K562 (cell line): ENCODE data around the gene HKDC1. TPM values are rescaled to one million over a fixed set of nuclear protein-coding genes. Genes with fewer than 3 reads are reported as not detected.

Experiments used
- ATAC-seq: fragments of 200-7000 bp; cut with Tn5 transposase; 3 replicates; pipeline ENCODE4 v1.9.1; 2020; ENCODE audit warnings: moderate library complexity
- BruUV-seq: library from RNA; stranded (reverse); fragments of 400-500 nt; replicated peaks from 2 replicates; lab custom pipeline; 2021; lab: Mats Ljungman, UMichigan
- CTCF ChIA-PET: fragments of 300-600 bp; formaldehyde crosslinking; extraction: SDS; loops from one replicate; lab custom pipeline; 2021; ENCODE audit warnings: low intra/inter-chr PET ratio; lab: Yijun Ruan, JAX
- POLR2A ChIA-PET: fragments of 300-600, 350-650 bp; sonication (Branson Sonifier 250); formaldehyde crosslinking; extraction: SDS; loops from one replicate; lab custom pipeline; 2021; ENCODE audit warnings: antibody characterized with exemption, inconsistent platforms; lab: Yijun Ruan, JAX
- DNase-seq, 4 experiments: peaks; one replicate each; pipeline versions ENCODE4 v3.0.0 to v3.0.0-alpha.2; 2011 to 2018; ENCODE audit warnings: low spot score in 3 of 4, mixed read lengths in 3 of 4; ENCODE audit errors: extremely low read depth in 1 of 4
- FAIRE-seq: peaks from 2 replicates; lab custom pipeline; 2011; peaks lifted over from hg19 to GRCh38; lab: Jason Lieb, UNC
- H2AFZ ChIP-seq: 2 replicates; pipeline ENCODE4 v1.6.0; 2011; ENCODE audit warnings: low read depth, low read length, control low read depth, inconsistent platforms
- H3K27ac ChIP-seq: fragments of 200-600 bp; 3 replicates; pipeline ENCODE4 v1.8.0; 2011; ENCODE audit warnings: low read depth, mild to moderate bottlenecking, control low read depth, inconsistent platforms, low read length, moderate library complexity, mixed read lengths; ENCODE audit errors: extremely low read depth
- H3K27me3 ChIP-seq, 2 experiments: fragments of 300-600 bp in 1 of 2; 2 replicates in 1 of 2; 3 replicates in 1 of 2; pipeline versions ENCODE4 v1.6.0 to v1.8.0; 2011; ENCODE audit warnings: inconsistent platforms in 2 of 2, low read length in 2 of 2, mild to moderate bottlenecking in 1 of 2, mixed read lengths in 1 of 2, moderate library complexity in 1 of 2; ENCODE audit not compliant: control insufficient read depth in 2 of 2, insufficient read depth in 2 of 2
- H3K36me3 ChIP-seq: fragments of 300-600 bp; 3 replicates; pipeline ENCODE4 v1.8.0; 2011; ENCODE audit warnings: mild to moderate bottlenecking, low read length, inconsistent platforms; ENCODE audit not compliant: control insufficient read depth, insufficient read depth
- H3K4me1 ChIP-seq, 2 experiments: fragments of 200-600 bp in 1 of 2; replicated peaks in 1 of 2; 2 replicates in 1 of 2; 3 replicates in 1 of 2; pipeline versions ENCODE4 v1.5.1 to v1.8.0; 2011; ENCODE audit warnings: inconsistent platforms in 2 of 2, low read length in 2 of 2, mild to moderate bottlenecking in 1 of 2, mixed read lengths in 1 of 2, moderate library complexity in 1 of 2; ENCODE audit not compliant: control insufficient read depth in 2 of 2, insufficient read depth in 2 of 2
- H3K4me2 ChIP-seq: 2 replicates; pipeline ENCODE4 v1.6.1; 2011; ENCODE audit warnings: low read length, control low read depth, inconsistent platforms, mixed read lengths; ENCODE audit not compliant: insufficient read depth
- H3K4me3 ChIP-seq: fragments of 200-600 bp; sonication (generic), shearing (Covaris generic); 2 replicates; pipeline ENCODE4 v1.5.1; 2016; ENCODE audit warnings: control low read depth, inconsistent platforms
- H3K79me2 ChIP-seq: fragments of 200-600 bp; 3 replicates; pipeline ENCODE4 v1.8.0; 2011; ENCODE audit warnings: low read length, inconsistent platforms; ENCODE audit not compliant: control insufficient read depth, insufficient read depth
- H3K9ac ChIP-seq, 2 experiments: 2 replicates each; pipeline versions ENCODE4 v1.6.0 to v1.6.1; 2011; ENCODE audit warnings: low read depth in 2 of 2, low read length in 2 of 2, control low read depth in 1 of 2, inconsistent platforms in 1 of 2, mild to moderate bottlenecking in 1 of 2, mixed read lengths in 1 of 2; ENCODE audit not compliant: insufficient read depth in 1 of 2
- H3K9me1 ChIP-seq: one replicate; pipeline ENCODE4 v1.6.0; 2011; ENCODE audit warnings: inconsistent platforms, mild to moderate bottlenecking, low read length, moderate library complexity; ENCODE audit not compliant: control insufficient read depth, insufficient read depth
- H3K9me3 ChIP-seq: replicated peaks from 2 replicates; pipeline ENCODE4 v1.5.1; 2011; ENCODE audit warnings: low read depth, low read length, inconsistent platforms; ENCODE audit not compliant: control insufficient read depth, insufficient read depth
- H4K20me1 ChIP-seq: replicated peaks from 2 replicates; pipeline ENCODE4 v1.6.1; 2011; ENCODE audit warnings: low read length, inconsistent platforms, mixed read lengths; ENCODE audit not compliant: control insufficient read depth, insufficient read depth
- DNMT1 ChIP-seq: fragments of 450-650 bp; IDR thresholded peaks from 2 replicates; pipeline ENCODE4 v1.6.1; 2016; ENCODE audit warnings: antibody characterized with exemption, mild to moderate bottlenecking
- IRF1 ChIP-seq: sonication (generic); formaldehyde crosslinking; IDR thresholded peaks from 2 replicates; pipeline ENCODE4 v1.8.0; 2022; ENCODE audit warnings: missing genetic modification reagents, mild to moderate bottlenecking, borderline replicate concordance
- NFATC3 ChIP-seq: fragments of 450-650 bp; IDR thresholded peaks from 2 replicates; pipeline ENCODE4 v1.6.1; 2017; ENCODE audit warnings: mild to moderate bottlenecking
- NFRKB ChIP-seq: fragments of 450-650 bp; IDR thresholded peaks from 2 replicates; pipeline ENCODE4 v1.6.1; 2016; ENCODE audit warnings: low read depth
- PPARD ChIP-seq: fragments of 250-450 bp; sonication (Bioruptor Pico); IDR thresholded peaks from 2 replicates; pipeline ENCODE4 v1.8.0; 2022; ENCODE audit warnings: inconsistent platforms, mild to moderate bottlenecking, moderate library complexity
- RBBP5 ChIP-seq: fragments of 200-600 bp; sonication (generic); IDR thresholded peaks from 2 replicates; pipeline ENCODE4 v1.6.1; 2012; ENCODE audit warnings: borderline replicate concordance, mild to moderate bottlenecking, low read length, control low read depth, inconsistent platforms; ENCODE audit not compliant: insufficient read depth, poor library complexity, severe bottlenecking
- SMARCE1 ChIP-seq: fragments of 450-650 bp; IDR thresholded peaks from 2 replicates; pipeline ENCODE4 v1.7.1; 2016; ENCODE audit warnings: mild to moderate bottlenecking
- ZBTB34 ChIP-seq: fragments of 250-450 bp; sonication (Bioruptor Pico); IDR thresholded peaks from 2 replicates; pipeline ENCODE4 v1.8.0; 2021; ENCODE audit warnings: mild to moderate bottlenecking, moderate library complexity
- ZNF124 ChIP-seq: sonication (generic); formaldehyde crosslinking; IDR thresholded peaks from 2 replicates; pipeline ENCODE4 v1.8.1; 2022; ENCODE audit warnings: missing genetic modification reagents
- ZNF175 ChIP-seq: fragments of 200-800 bp; sonication (Bioruptor generic); IDR thresholded peaks from 2 replicates; pipeline ENCODE4 v1.6.1; 2016; ENCODE audit warnings: low read depth, mild to moderate bottlenecking, missing genetic modification characterization, missing compliant biosample characterization
- ZNF253 ChIP-seq: fragments of 250-450 bp; sonication (Bioruptor Pico); conservative IDR thresholded peaks from 2 replicates; pipeline ENCODE4 v1.6.1; 2021; ENCODE audit warnings: mild to moderate bottlenecking
- WGBS: fragments of 100-300 bp; shearing (Covaris generic); methylation state at CpG from one replicate; pipeline ENCODE4 v1.1.6; 2016; ENCODE audit warnings: low coverage, mixed read lengths; ENCODE audit not compliant: insufficient coverage; ENCODE audit errors: missing lambda C conversion rate; 5-methylcytosine and 5-hydroxymethylcytosine counted together
- in situ Hi-C: fragments of 300-500 bp; cut with MboI; formaldehyde crosslinking; loops from 4 replicates; pipeline ENCODE4 v1.15.0; 2018; ENCODE audit warnings: inconsistent platforms, mixed read lengths
- intact Hi-C: fragments of 100-400 bp; cut with micrococcal nuclease; formaldehyde crosslinking; loops from 2 replicates; pipeline ENCODE4 v1.14.2; 2022
- polyA plus RNA-seq, 8 experiments: library from polyadenylated mRNA; depleted of rRNA in 4 of 8; stranded (reverse) in 5 of 8; unstranded in 3 of 8; fragments of >200 nt; fragmentation: Nextera tagmentation in 2 of 8; fragmentation: Illumina TruSeq in 1 of 8; extraction: Ambion mirVana in 2 of 8; extraction: Trizol in 1 of 8; gene quantifications; 2 replicates each; pipeline versions ENCODE4 v1.2.1 to v1.2.3, GENCODE V29; 2011 to 2014; ENCODE audit warnings: inconsistent platforms in 1 of 8, missing spikeins in 1 of 8
- total RNA-seq, 7 experiments: library from RNA; depleted of rRNA in 6 of 7; stranded (reverse); fragments of >200 nt in 6 of 7; fragmentation: Illumina TruSeq in 2 of 7; extraction: Trizol in 2 of 7; gene quantifications; 2 replicates each; pipeline versions ENCODE4 v1.2.1 to v1.2.3, GENCODE V29; 2011 to 2021; ENCODE audit warnings: low replicate concordance in 1 of 7
- TF ChIP-seq, protein P1 (sequence below): sonication (generic); formaldehyde crosslinking; IDR thresholded peaks from 2 replicates; pipeline ENCODE4 v1.8.1; 2023; ENCODE audit warnings: mild to moderate bottlenecking, missing genetic modification reagents
- TF ChIP-seq, protein P2 (sequence below): fragments of 450-650 bp; IDR thresholded peaks from 2 replicates; pipeline ENCODE4 v1.6.1; 2016; ENCODE audit warnings: low read depth, mild to moderate bottlenecking, moderate library complexity

HKDC1 gene
- total and polyA plus RNA-seq, 9 of the 15 experiments (the other 6 are each of a cell fraction or from before 2014, with no cell fraction given) = 0.04 to 0.22 (median 0.11) TPM; not detected in 5

DNA sequence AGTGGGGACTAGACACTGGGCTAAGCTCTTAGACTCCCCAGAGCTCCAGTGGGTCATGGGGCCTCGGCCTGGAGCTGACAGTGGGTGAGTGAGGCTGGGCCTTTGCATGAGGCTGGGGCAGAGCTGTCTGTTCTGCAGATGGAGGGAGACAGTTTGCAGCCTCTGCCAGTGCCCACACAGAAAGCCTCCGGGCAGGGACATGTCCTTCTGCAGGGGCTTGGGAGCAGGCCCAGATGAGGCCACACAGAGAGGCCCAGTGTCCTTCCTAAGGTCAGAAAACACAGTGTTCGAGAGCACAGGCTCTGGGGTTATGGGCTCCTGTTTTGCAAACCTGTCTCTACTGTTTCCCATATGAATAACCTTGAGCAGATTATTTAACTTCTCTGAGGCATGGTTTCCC is 33.0 kb downstream of the HKDC1 start (continued):
- TF ChIP-seq ZNF124 (CRISPR knock-in tag) = no peak

GRCh38 chr10:69254877-69255276 is 34.7 kb downstream of the HKDC1 start:
- no peak for ATAC-seq
- FAIRE-seq = no peak
- no peaks in the 10 kb centered on the region for H4K20me1 ChIP-seq
- no peak for TF ChIP-seq NFRKB
- TF ChIP-seq ZNF253 (CRISPR knock-in tag) = no peak
- TF ChIP-seq DNMT1 = no peak
- no peak for TF ChIP-seq PPARD (CRISPR knock-in tag)
- TF ChIP-seq, protein P1, sequence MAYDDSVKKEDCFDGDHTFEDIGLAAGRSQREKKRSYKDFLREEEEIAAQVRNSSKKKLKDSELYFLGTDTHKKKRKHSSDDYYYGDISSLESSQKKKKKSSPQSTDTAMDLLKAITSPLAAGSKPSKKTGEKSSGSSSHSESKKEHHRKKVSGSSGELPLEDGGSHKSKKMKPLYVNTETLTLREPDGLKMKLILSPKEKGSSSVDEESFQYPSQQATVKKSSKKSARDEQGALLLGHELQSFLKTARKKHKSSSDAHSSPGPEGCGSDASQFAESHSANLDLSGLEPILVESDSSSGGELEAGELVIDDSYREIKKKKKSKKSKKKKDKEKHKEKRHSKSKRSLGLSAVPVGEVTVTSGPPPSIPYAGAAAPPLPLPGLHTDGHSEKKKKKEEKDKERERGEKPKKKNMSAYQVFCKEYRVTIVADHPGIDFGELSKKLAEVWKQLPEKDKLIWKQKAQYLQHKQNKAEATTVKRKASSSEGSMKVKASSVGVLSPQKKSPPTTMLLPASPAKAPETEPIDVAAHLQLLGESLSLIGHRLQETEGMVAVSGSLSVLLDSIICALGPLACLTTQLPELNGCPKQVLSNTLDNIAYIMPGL (CRISPR knock-in tag) = no peak
- no peak for TF ChIP-seq NFATC3
- TF ChIP-seq RBBP5 = no peak
- TF ChIP-seq SMARCE1 = no peak
- TF ChIP-seq, protein P2, sequence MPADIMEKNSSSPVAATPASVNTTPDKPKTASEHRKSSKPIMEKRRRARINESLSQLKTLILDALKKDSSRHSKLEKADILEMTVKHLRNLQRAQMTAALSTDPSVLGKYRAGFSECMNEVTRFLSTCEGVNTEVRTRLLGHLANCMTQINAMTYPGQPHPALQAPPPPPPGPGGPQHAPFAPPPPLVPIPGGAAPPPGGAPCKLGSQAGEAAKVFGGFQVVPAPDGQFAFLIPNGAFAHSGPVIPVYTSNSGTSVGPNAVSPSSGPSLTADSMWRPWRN = no peak
- TF ChIP-seq ZBTB34 (CRISPR knock-in tag) = no peak
- no peak for TF ChIP-seq IRF1 (CRISPR knock-in tag)
- no peak for TF ChIP-seq ZNF175

More at GRCh38 chr10:69254877-69255276, 34.7 kb downstream of the HKDC1 start:
- H3K79me2 ChIP-seq = no peaks in the 10 kb centered on the region
- intact Hi-C loops (no loop called here), in situ Hi-C loops (no loop called here)
- H3K27me3 ChIP-seq = no peaks in the 10 kb centered on the region
- no peaks in the 10 kb centered on the region for H3K36me3 ChIP-seq
- no peaks in the 10 kb centered on the region for H3K9me1 ChIP-seq
- no peak overlapping the region for H2AFZ ChIP-seq
- WGBS = 59% methylated on average over 7 of the region's 7 CpGs
- POLR2A ChIA-PET = interaction anchor here (1.3 kb wide), 1 partner anchor 62 kb away, joined by 3 read pairs; no protein-coding TSS in a partner anchor
- CTCF ChIA-PET = no interaction called here
- H3K4me3 ChIP-seq = no peak overlapping the region
- no peak for DNase-seq
- H3K4me1 ChIP-seq = peaks cover 0 to 3% of the 10 kb centered on the region in 2 experiments; a peak in 2 of 5 replicates
- H3K9me3 ChIP-seq = no peaks in the 10 kb centered on the region
- H3K9ac ChIP-seq = no peak overlapping the region
- no peak overlapping the region for H3K4me2 ChIP-seq
- BruUV-seq = no TSS peak
- H3K27ac ChIP-seq = no peak overlapping the region
